Liver (tissue), 9 donors: ENCODE results near the gene LRRK1. TPM values are rescaled to one million over a fixed set of nuclear protein-coding genes. Genes with fewer than 3 reads are reported as not detected.

ENCODE experiments used
- DNase-seq: peaks from one replicate; pipeline ENCODE4 v3.0.0-alpha.2; 2017; ENCODE audit warnings: low spot score
- H3K27ac ChIP-seq, 2 donors: one replicate each; pipeline ENCODE4 v1.7.0; 2013; ENCODE audit warnings: inconsistent platforms in 2 of 2, low read length in 2 of 2, control low read depth in 1 of 2, low read depth in 1 of 2, mild to moderate bottlenecking in 1 of 2
- H3K27me3 ChIP-seq, 4 donors: one replicate each; pipeline versions ENCODE4 v1.6.1 to v1.7.0; 2013; ENCODE audit warnings: low read length in 3 of 4, inconsistent platforms in 1 of 4, mild to moderate bottlenecking in 1 of 4, moderate library complexity in 1 of 4; ENCODE audit not compliant: control insufficient read depth in 4 of 4, insufficient read depth in 4 of 4
- H3K36me3 ChIP-seq, 4 donors: one replicate each; pipeline versions ENCODE4 v1.6.1 to v1.7.0; 2013; ENCODE audit warnings: low read length in 3 of 4, mild to moderate bottlenecking in 3 of 4, low read depth in 1 of 4, moderate library complexity in 1 of 4; ENCODE audit not compliant: control insufficient read depth in 4 of 4, insufficient read depth in 3 of 4
- H3K4me1 ChIP-seq, 4 donors: one replicate each; pipeline versions ENCODE4 v1.6.1 to v1.7.0; 2013; ENCODE audit warnings: low read length in 3 of 4, mild to moderate bottlenecking in 3 of 4, moderate library complexity in 1 of 4; ENCODE audit not compliant: control insufficient read depth in 4 of 4, insufficient read depth in 4 of 4
- H3K4me3 ChIP-seq, 3 donors: one replicate each; pipeline versions ENCODE4 v1.6.1 to v1.7.0; 2013; ENCODE audit warnings: low read length in 3 of 3, control low read depth in 1 of 3, low read depth in 1 of 3, mild to moderate bottlenecking in 1 of 3
- H3K9ac ChIP-seq, 2 donors: one replicate each; pipeline ENCODE4 v1.7.0; 2013; ENCODE audit warnings: low read length in 2 of 2, mild to moderate bottlenecking in 2 of 2, moderate library complexity in 2 of 2, control low read depth in 1 of 2, low read depth in 1 of 2
- H3K9me3 ChIP-seq, 4 donors: one replicate each; pipeline versions ENCODE4 v1.6.1 to v1.7.0; 2013; ENCODE audit warnings: low read length in 3 of 4; ENCODE audit not compliant: control insufficient read depth in 4 of 4
- ATF3 ChIP-seq: IDR thresholded peaks from 2 replicates; pipeline ENCODE4 v1.6.1; 2016; ENCODE audit warnings: antibody characterized with exemption
- EGR1 ChIP-seq, 2 donors: IDR thresholded peaks; 2 replicates each; pipeline ENCODE4 v1.6.1; 2016 to 2018; ENCODE audit warnings: antibody characterized with exemption in 2 of 2, low read depth in 2 of 2
- FOXA2 ChIP-seq: IDR thresholded peaks from 2 replicates; pipeline ENCODE4 v1.6.1; 2016; ENCODE audit warnings: antibody characterized with exemption
- HNF4A ChIP-seq, 2 donors: conservative IDR thresholded peaks; 2 replicates each; pipeline ENCODE4 v1.6.1; 2016; ENCODE audit warnings: antibody characterized with exemption in 2 of 2, mild to moderate bottlenecking in 2 of 2
- HNF4G ChIP-seq: IDR thresholded peaks from 2 replicates; pipeline ENCODE4 v1.6.1; 2016; ENCODE audit warnings: antibody characterized with exemption
- JUND ChIP-seq, 2 donors: IDR thresholded peaks; 2 replicates each; pipeline ENCODE4 v1.6.1; 2016; ENCODE audit warnings: antibody characterized with exemption in 2 of 2
- NR2F2 ChIP-seq: IDR thresholded peaks from 2 replicates; pipeline ENCODE4 v1.6.1; 2016; ENCODE audit warnings: antibody characterized with exemption
- RXRA ChIP-seq, 2 donors: IDR thresholded peaks; 2 replicates each; pipeline ENCODE4 v1.6.1; 2017 to 2018; ENCODE audit warnings: antibody characterized with exemption in 2 of 2, mild to moderate bottlenecking in 1 of 2
- SP1 ChIP-seq: IDR thresholded peaks from 2 replicates; pipeline ENCODE4 v1.6.1; 2018; ENCODE audit warnings: antibody characterized with exemption, mild to moderate bottlenecking
- YY1 ChIP-seq: IDR thresholded peaks from 2 replicates; pipeline ENCODE4 v1.6.1; 2016; ENCODE audit warnings: antibody characterized with exemption, mild to moderate bottlenecking
- WGBS: extraction: QIAGEN DNeasy Blood & Tissue Kit; methylation state at CpG from one replicate; pipeline ENCODE4 v1.1.7; 2013; 5-methylcytosine and 5-hydroxymethylcytosine counted together
- polyA plus RNA-seq, 2 donors: library from polyadenylated mRNA; stranded (reverse) in 1 of 2; unstranded in 1 of 2; fragments of 200-250 nt in 1 of 2; fragments of >200 nt in 1 of 2; fragmentation: Nextera tagmentation in 1 of 2; extraction: Ambion mirVana in 1 of 2; gene quantifications; one replicate each; pipeline versions ENCODE4 v1.2.1 to v1.2.3, GENCODE V29; 2013 to 2015
- total RNA-seq, 2 donors: library from RNA; depleted of rRNA; stranded (reverse); fragments of >200 nt; gene quantifications; one replicate each; pipeline ENCODE4 v1.2.3, GENCODE V29; 2014
- TF ChIP-seq, protein P1 (sequence below): IDR thresholded peaks from 2 replicates; pipeline ENCODE4 v1.6.1; 2016; ENCODE audit warnings: antibody characterized with exemption
- TF ChIP-seq, protein P2 (sequence below): IDR thresholded peaks from 2 replicates; pipeline ENCODE4 v1.6.1; 2016; ENCODE audit warnings: antibody characterized with exemption, mild to moderate bottlenecking
- donor health status: healthy.
- donor health status: healthy.
- donor health status: healthy.
- donor health status: healthy.
- donor health status: healthy.

Gene LRRK1
- total and polyA plus RNA-seq, 4 donors, result 1.2 to 4.4 (median 2.7) TPM

DNA sequence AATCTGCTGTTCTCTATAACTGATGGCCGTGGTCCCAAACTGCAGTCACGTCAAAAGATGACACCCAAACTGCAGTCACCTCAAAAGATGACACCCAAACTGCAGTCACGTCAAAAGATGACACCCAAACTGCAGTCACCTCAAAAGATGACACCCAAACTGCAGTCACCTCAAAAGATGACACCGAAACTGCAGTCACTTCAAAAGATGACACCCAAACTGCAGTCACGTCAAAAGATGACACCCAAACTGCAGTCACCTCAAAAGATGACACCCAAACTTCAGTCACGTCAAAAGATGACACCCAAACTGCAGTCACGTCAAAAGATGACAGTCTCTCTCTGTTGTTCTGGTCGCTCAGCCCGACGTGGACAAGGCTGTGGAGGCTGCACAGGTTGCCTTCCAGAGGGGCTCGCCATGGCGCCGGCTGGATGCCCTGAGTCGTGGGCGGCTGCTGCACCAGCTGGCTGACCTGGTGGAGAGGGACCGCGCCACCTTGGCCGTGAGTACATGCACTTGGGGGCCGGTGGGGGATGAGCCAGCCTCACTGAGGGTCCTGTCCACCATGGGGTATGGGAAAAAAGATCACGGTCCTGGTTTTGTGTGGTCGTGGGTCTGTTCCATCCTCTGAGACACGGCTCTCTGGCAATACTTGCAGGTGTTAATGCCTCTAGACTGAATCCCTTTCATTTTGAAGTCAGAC, 31.8 kb upstream of the LRRK1 start:
- Histone ChIP-seq H3K9me3 (no peaks in the 10 kb centered on the region), H3K9ac (no peak overlapping the region), H3K4me1 (no peaks in the 10 kb centered on the region), H3K27me3 (peaks cover 0 to 6% (median 4%) of the 10 kb centered on the region in 4 donors), H3K27ac (no peak overlapping the region), H3K4me3 (no peak overlapping the region), H3K36me3 (no peaks in the 10 kb centered on the region)
- no peak for TF ChIP-seq YY1
- TF ChIP-seq, protein P1, sequence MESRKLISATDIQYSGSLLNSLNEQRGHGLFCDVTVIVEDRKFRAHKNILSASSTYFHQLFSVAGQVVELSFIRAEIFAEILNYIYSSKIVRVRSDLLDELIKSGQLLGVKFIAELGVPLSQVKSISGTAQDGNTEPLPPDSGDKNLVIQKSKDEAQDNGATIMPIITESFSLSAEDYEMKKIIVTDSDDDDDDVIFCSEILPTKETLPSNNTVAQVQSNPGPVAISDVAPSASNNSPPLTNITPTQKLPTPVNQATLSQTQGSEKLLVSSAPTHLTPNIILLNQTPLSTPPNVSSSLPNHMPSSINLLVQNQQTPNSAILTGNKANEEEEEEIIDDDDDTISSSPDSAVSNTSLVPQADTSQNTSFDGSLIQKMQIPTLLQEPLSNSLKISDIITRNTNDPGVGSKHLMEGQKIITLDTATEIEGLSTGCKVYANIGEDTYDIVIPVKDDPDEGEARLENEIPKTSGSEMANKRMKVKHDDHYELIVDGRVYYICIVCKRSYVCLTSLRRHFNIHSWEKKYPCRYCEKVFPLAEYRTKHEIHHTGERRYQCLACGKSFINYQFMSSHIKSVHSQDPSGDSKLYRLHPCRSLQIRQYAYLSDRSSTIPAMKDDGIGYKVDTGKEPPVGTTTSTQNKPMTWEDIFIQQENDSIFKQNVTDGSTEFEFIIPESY, result no peak
- TF ChIP-seq, protein P2, sequence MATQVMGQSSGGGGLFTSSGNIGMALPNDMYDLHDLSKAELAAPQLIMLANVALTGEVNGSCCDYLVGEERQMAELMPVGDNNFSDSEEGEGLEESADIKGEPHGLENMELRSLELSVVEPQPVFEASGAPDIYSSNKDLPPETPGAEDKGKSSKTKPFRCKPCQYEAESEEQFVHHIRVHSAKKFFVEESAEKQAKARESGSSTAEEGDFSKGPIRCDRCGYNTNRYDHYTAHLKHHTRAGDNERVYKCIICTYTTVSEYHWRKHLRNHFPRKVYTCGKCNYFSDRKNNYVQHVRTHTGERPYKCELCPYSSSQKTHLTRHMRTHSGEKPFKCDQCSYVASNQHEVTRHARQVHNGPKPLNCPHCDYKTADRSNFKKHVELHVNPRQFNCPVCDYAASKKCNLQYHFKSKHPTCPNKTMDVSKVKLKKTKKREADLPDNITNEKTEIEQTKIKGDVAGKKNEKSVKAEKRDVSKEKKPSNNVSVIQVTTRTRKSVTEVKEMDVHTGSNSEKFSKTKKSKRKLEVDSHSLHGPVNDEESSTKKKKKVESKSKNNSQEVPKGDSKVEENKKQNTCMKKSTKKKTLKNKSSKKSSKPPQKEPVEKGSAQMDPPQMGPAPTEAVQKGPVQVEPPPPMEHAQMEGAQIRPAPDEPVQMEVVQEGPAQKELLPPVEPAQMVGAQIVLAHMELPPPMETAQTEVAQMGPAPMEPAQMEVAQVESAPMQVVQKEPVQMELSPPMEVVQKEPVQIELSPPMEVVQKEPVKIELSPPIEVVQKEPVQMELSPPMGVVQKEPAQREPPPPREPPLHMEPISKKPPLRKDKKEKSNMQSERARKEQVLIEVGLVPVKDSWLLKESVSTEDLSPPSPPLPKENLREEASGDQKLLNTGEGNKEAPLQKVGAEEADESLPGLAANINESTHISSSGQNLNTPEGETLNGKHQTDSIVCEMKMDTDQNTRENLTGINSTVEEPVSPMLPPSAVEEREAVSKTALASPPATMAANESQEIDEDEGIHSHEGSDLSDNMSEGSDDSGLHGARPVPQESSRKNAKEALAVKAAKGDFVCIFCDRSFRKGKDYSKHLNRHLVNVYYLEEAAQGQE, result no peak
- TF ChIP-seq ATF3, result no peak
- TF ChIP-seq JUND (IDR thresholded peaks at IDR 0.05), result no peak
- no peak for TF ChIP-seq NR2F2
- TF ChIP-seq FOXA2, result no peak
- TF ChIP-seq EGR1 (IDR thresholded peaks at IDR 0.05; ENCODE audit: low read depth in 2 of 2), result no peak
- no peak for DNase-seq
- WGBS, result 83% methylated on average over 22 of the region's 22 CpGs

DNA sequence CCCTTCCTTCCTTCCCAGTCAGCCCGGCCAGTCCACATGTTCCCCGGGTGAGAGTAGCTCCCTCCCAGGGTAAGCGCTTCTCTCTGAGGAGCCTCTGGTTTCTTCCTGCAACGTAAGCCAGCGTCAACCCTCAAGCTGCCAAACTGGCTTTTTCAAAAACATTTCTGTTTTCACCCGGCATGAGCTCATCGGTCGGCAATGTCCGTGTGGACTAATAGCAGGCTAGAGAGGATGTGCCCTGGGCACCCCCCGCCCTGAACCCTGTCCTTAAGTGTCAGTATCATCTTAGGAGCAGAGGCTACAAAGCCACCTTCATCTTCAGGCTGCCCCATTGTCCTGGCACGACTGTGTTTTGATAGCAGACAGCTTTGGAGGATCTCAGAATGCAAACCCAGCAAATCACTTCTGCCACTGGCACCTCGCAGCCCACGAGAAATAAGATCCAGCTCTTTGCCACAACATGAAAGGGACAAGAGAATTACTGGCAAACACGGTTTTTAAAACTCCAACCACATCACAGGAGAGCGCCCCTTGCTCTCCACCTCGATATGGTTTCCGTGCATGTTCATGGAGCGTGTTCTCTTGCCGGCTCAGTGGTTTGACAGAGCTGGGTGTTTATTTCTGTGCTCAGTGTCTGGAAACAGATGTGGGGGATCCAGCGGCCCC, 29.6 kb upstream of the LRRK1 start:
- TF ChIP-seq HNF4A (conservative IDR thresholded peaks at IDR 0.05) (no peak), SP1 (no peak), ATF3 (no peak), RXRA (IDR thresholded peaks at IDR 0.05) (no peak), FOXA2 (no peak), HNF4G (no peak), NR2F2 (no peak)
- TF ChIP-seq, protein P2, result no peak
- no peak overlapping the region for H3K9ac ChIP-seq
- H3K9me3 ChIP-seq, result no peaks in the 10 kb centered on the region
- H3K4me1 ChIP-seq, result no peaks in the 10 kb centered on the region
- H3K36me3 ChIP-seq, result no peaks in the 10 kb centered on the region
- WGBS, result 46% methylated on average over 20 of the region's 20 CpGs
- no peak overlapping the region for H3K27ac ChIP-seq
- peaks cover 0 to 5% (median 1%) of the 10 kb centered on the region in 4 donors for H3K27me3 ChIP-seq
- no peak overlapping the region for H3K4me3 ChIP-seq
- DNase-seq, result no peak
